Keratinocyte (primary cell): ENCODE measurements around the gene PROSER1.

ENCODE experiments used
- EZH2 ChIP-seq: IDR thresholded peaks from one replicate; pipeline ENCODE4 v1.6.1; 2012; ENCODE audit warnings: inconsistent platforms, mild to moderate bottlenecking, low read length, moderate library complexity
- TF ChIP-seq, protein P1 (sequence below), 3 experiments: IDR thresholded peaks in 1 of 3; conservative IDR thresholded peaks in 1 of 3; optimal IDR thresholded peaks in 1 of 3; 2 replicates in 2 of 3; 3 replicates in 1 of 3; pipeline versions ENCODE3 to v1.5.1; 2011; ENCODE audit warnings: low read length in 3 of 3, mild to moderate bottlenecking in 3 of 3, moderate library complexity in 2 of 3, control low read depth in 1 of 3, inconsistent platforms in 1 of 3; ENCODE audit not compliant: insufficient read depth in 2 of 3; ENCODE audit errors: extremely low read depth in 1 of 3

DNA sequence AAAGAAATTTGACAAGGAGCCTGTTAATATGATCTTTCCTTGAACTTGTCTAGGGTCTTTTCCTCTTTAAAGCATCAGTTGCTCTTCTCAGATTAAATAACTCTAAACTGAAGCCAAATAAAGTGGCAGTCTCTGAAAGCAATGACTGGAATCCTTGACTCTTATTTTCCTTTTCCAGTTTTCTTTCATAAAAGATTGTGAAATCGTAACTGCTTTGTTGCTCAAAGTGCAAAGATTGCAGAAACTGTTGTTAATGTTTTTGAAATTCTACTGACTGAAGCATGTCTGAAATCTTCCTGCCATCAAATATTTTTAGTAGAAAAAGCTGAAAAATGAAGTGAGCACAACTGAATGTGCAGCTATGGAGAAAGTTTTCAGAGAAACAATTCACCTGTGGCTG is 2.3 kb upstream of the PROSER1 start:
- TF ChIP-seq, protein P1, sequence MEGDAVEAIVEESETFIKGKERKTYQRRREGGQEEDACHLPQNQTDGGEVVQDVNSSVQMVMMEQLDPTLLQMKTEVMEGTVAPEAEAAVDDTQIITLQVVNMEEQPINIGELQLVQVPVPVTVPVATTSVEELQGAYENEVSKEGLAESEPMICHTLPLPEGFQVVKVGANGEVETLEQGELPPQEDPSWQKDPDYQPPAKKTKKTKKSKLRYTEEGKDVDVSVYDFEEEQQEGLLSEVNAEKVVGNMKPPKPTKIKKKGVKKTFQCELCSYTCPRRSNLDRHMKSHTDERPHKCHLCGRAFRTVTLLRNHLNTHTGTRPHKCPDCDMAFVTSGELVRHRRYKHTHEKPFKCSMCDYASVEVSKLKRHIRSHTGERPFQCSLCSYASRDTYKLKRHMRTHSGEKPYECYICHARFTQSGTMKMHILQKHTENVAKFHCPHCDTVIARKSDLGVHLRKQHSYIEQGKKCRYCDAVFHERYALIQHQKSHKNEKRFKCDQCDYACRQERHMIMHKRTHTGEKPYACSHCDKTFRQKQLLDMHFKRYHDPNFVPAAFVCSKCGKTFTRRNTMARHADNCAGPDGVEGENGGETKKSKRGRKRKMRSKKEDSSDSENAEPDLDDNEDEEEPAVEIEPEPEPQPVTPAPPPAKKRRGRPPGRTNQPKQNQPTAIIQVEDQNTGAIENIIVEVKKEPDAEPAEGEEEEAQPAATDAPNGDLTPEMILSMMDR (optimal IDR thresholded peaks at IDR 0.05 in 1 of 3, IDR thresholded peaks at IDR 0.05 in 1 of 3, conservative IDR thresholded peaks at IDR 0.05 in 1 of 3; ENCODE audit: extremely low read depth in 1 of 3, insufficient read depth in 2 of 3, low read length in 3 of 3) = no peak
- TF ChIP-seq EZH2 = no peak
